NCI-H2227 treated with DMSO at 0.1 percent for 48 hours (cell line): ENCODE measurements around the gene SEMA4A.

Experiments used
- DNase-seq: peaks from one replicate; lab custom pipeline; 2025; lab: John Stamatoyannopoulos, UW

Gene SEMA4A

GRCh38 chr1:156135930-156136871 lies 17.2 kb upstream of the SEMA4A start:
- no peak for DNase-seq

GRCh38 chr1:156136970-156137483 lies 16.4 kb upstream of the SEMA4A start:
- no peak for DNase-seq

GRCh38 chr1:156138458-156138867 lies 14.9 kb upstream of the SEMA4A start:
- DNase-seq, result no peak

GRCh38 chr1:156140879-156141707 lies 12.3 kb upstream of the SEMA4A start:
- DNase-seq, result no peak

- no peak for DNase-seq
These were observed 9.5 kb upstream of the SEMA4A start for GRCh38 chr1:156143765-156144489.

- no peak for DNase-seq
These were observed 8.6 kb upstream of the SEMA4A start for GRCh38 chr1:156144742-156145141.

GRCh38 chr1:156145650-156146019 lies 7.8 kb upstream of the SEMA4A start:
- DNase-seq, result no peak

- peak; percentile 80 for DNase-seq
These were observed 7.2 kb upstream of the SEMA4A start for GRCh38 chr1:156146020-156146768.

- DNase-seq, result no peak
These were observed 6.5 kb upstream of the SEMA4A start for GRCh38 chr1:156146769-156147405.

- DNase-seq, result no peak
These were observed 5.2 kb upstream of the SEMA4A start for GRCh38 chr1:156148216-156148615.

GRCh38 chr1:156149374-156150332 lies 3.7 kb upstream of the SEMA4A start:
- peak; percentile 43 for DNase-seq

GRCh38 chr1:156150333-156151011 lies 2.9 kb upstream of the SEMA4A start:
- DNase-seq, result peak; percentile 9

- no peak for DNase-seq
These were observed 2.2 kb upstream of the SEMA4A start for GRCh38 chr1:156151093-156151688.

- DNase-seq, result no peak
These were observed 757 bp upstream of the SEMA4A start for GRCh38 chr1:156152628-156153027.

GRCh38 chr1:156154317-156154749 lies 948 bp downstream of the SEMA4A start:
- DNase-seq, result no peak

- DNase-seq, result no peak
These were observed 2.5 kb downstream of the SEMA4A start for GRCh38 chr1:156155756-156156510.

- no peak for DNase-seq
These were observed 4.1 kb downstream of the SEMA4A start for GRCh38 chr1:156157506-156157905.

GRCh38 chr1:156157966-156158365 lies 4.6 kb downstream of the SEMA4A start:
- DNase-seq, result no peak
